Measurements from ENCODE around the gene AADACL3. TPM values are rescaled to one million over a fixed set of nuclear protein-coding genes. Genes with fewer than 3 reads are reported as not detected.

Gene AADACL3
- total and polyA plus RNA-seq, 10 of the 15 experiments (the other 5 are each of a cell fraction or from before 2014, with no cell fraction given) = not detected

GRCh38 chr1:12770620-12771019, 54.7 kb downstream of the AADACL3 start:
- in situ Hi-C loops (cut with MboI) (no loop called here), intact Hi-C loops (cut with micrococcal nuclease; ENCODE audit: unreplicated experiment) (no loop called here)
- Histone ChIP-seq H3K9me3 (replicated peaks; ENCODE audit: control insufficient read depth, insufficient read depth, low read length) (no peaks in the 10 kb centered on the region), H3K9ac (ENCODE audit: control insufficient read depth, insufficient read depth, low read length) (no peak overlapping the region), H3K27me3 (replicated peaks in 1 of 2; ENCODE audit: control insufficient read depth in 2 of 2, insufficient read depth in 2 of 2, low read length in 1 of 2) (no peaks in the 10 kb centered on the region; a peak in 1 of 4 replicates), H2AFZ (ENCODE audit: control insufficient read depth, low read depth, low read length) (no peak overlapping the region), H3K79me2 (ENCODE audit: control insufficient read depth, insufficient read depth, low read length) (no peaks in the 10 kb centered on the region), H3K4me3 (no peak overlapping the region), H3K36me3 (ENCODE audit: control insufficient read depth in 2 of 2, insufficient read depth in 2 of 2, low read length in 1 of 2) (no peaks in the 10 kb centered on the region), H3K4me2 (ENCODE audit: control insufficient read depth, insufficient read depth) (no peak overlapping the region), H4K20me1 (ENCODE audit: control insufficient read depth, insufficient read depth) (no peaks in the 10 kb centered on the region), H3K27ac (ENCODE audit: control insufficient read depth, insufficient read depth) (no peak overlapping the region), H3K4me1 (ENCODE audit: control insufficient read depth, insufficient read depth, low read length) (no peaks in the 10 kb centered on the region)
- WGBS (ENCODE audit: insufficient coverage, insufficient replicate concordance, low lambda C conversion rate, missing lambda C conversion rate) = 50% methylated on average over 2 of the region's 2 CpGs
- ChIA-PET RAD21 (ENCODE audit: unreplicated experiment) (no interaction called here), CTCF (no interaction called here), SMC1A (ENCODE audit: uncharacterized antibody, unreplicated experiment) (no interaction called here), POLR2A (no interaction called here)
- TF ChIP-seq TCF12 (IDR thresholded peaks at IDR 0.05; ENCODE audit: low read depth, low read length) = no peak
- no peak for TF ChIP-seq PKNOX1 (IDR thresholded peaks at IDR 0.05)
- no peak for TF ChIP-seq HDGF (IDR thresholded peaks at IDR 0.05)
- no peak for TF ChIP-seq ZNF592 (IDR thresholded peaks at IDR 0.05)
- no peak for TF ChIP-seq MTA3 (IDR thresholded peaks at IDR 0.05; ENCODE audit: borderline replicate concordance, low read length)
- TF ChIP-seq POLR2AphosphoS2 (IDR thresholded peaks at IDR 0.05; ENCODE audit: low read depth, low read length) = no peak
- no peak for TF ChIP-seq LARP7 (IDR thresholded peaks at IDR 0.05)
- no peak for TF ChIP-seq ZBTB11 (CRISPR knock-in tag; IDR thresholded peaks at IDR 0.05)
- no peak for TF ChIP-seq EED (IDR thresholded peaks at IDR 0.05; ENCODE audit: low read depth)
- no peak for TF ChIP-seq SMAD5 (IDR thresholded peaks at IDR 0.05; ENCODE audit: low read depth)
- no peak for TF ChIP-seq ZNF24 (IDR thresholded peaks at IDR 0.05)
- TF ChIP-seq ZBTB33 (IDR thresholded peaks at IDR 0.05) = no peak
- FAIRE-seq = no peak
- BruUV-seq (replicated peaks) = no TSS peak
- DNase-seq (ENCODE audit: low read depth, low spot score) = no peak
- no peak for ATAC-seq

Measured in GM12878 (cell line).